ENCODE data around the gene IQGAP2.

IQGAP2 gene

GRCh38 chr5:76487821-76488220, 84.7 kb downstream of the IQGAP2 start:
- Histone ChIP-seq H3K4me1 (ENCODE audit: control insufficient read depth, low read length) (no peaks in the 10 kb centered on the region), H3K79me2 (ENCODE audit: control insufficient read depth, low read length) (peaks cover 10% of the 10 kb centered on the region)

GRCh38 chr5:76488969-76489368, 85.9 kb downstream of the IQGAP2 start:
- no peaks in the 10 kb centered on the region for H3F3A ChIP-seq (ENCODE audit: control insufficient read depth, insufficient read depth)
- H3K9me3 ChIP-seq (ENCODE audit: control insufficient read depth, insufficient read depth, low read length) = no peaks in the 10 kb centered on the region
- H3K4me2 ChIP-seq (ENCODE audit: low read length) = no peak overlapping the region
- peaks cover 10% of the 10 kb centered on the region for H3K79me2 ChIP-seq (ENCODE audit: control insufficient read depth, low read length)
- no peaks in the 10 kb centered on the region for H3K4me1 ChIP-seq (ENCODE audit: control insufficient read depth, low read length)
- H3K9me2 ChIP-seq (replicated peaks; ENCODE audit: control insufficient read depth, low read length) = no peaks in the 10 kb centered on the region
- no peaks in the 10 kb centered on the region for H3K36me3 ChIP-seq (ENCODE audit: control insufficient read depth, low read length)
- H3K27ac ChIP-seq (ENCODE audit: low read depth, low read length) = no peak overlapping the region
- no peaks in the 10 kb centered on the region for H4K20me1 ChIP-seq (ENCODE audit: control insufficient read depth, insufficient read depth, low read depth, low read length)
- TF ChIP-seq EZH2phosphoT487 (IDR thresholded peaks at IDR 0.05; ENCODE audit: borderline replicate concordance, low read length) = no peak
- TF ChIP-seq CTCF (IDR thresholded peaks at IDR 0.05; ENCODE audit: low read depth, low read length, poor library complexity, severe bottlenecking) = no peak
- H3K4me3 ChIP-seq (ENCODE audit: low read length) = no peak overlapping the region
- no peaks in the 10 kb centered on the region for H3K27me3 ChIP-seq (ENCODE audit: control insufficient read depth, low read length)

More at GRCh38 chr5:76487821-76488220, 84.7 kb downstream of the IQGAP2 start:
- Histone ChIP-seq H3K9me3 (ENCODE audit: control insufficient read depth, insufficient read depth, low read length) (no peaks in the 10 kb centered on the region), H3K27me3 (ENCODE audit: control insufficient read depth, low read length) (no peaks in the 10 kb centered on the region), H4K20me1 (ENCODE audit: control insufficient read depth, insufficient read depth, low read depth, low read length) (no peaks in the 10 kb centered on the region), H3F3A (ENCODE audit: control insufficient read depth, insufficient read depth) (no peaks in the 10 kb centered on the region), H3K4me2 (ENCODE audit: low read length) (no peak overlapping the region), H3K27ac (ENCODE audit: low read depth, low read length) (no peak overlapping the region), H3K9me2 (replicated peaks; ENCODE audit: control insufficient read depth, low read length) (no peaks in the 10 kb centered on the region), H3K36me3 (ENCODE audit: control insufficient read depth, low read length) (no peaks in the 10 kb centered on the region), H3K4me3 (ENCODE audit: low read length) (no peak overlapping the region)
- no peak for TF ChIP-seq CTCF (IDR thresholded peaks at IDR 0.05; ENCODE audit: low read depth, low read length, poor library complexity, severe bottlenecking)
- no peak for TF ChIP-seq EZH2phosphoT487 (IDR thresholded peaks at IDR 0.05; ENCODE audit: borderline replicate concordance, low read length)

- no peaks in the 10 kb centered on the region for H3K9me2 ChIP-seq (replicated peaks; ENCODE audit: control insufficient read depth, low read length)
- no peak for TF ChIP-seq CTCF (IDR thresholded peaks at IDR 0.05; ENCODE audit: low read depth, low read length, poor library complexity, severe bottlenecking)
- TF ChIP-seq EZH2phosphoT487 (IDR thresholded peaks at IDR 0.05; ENCODE audit: borderline replicate concordance, low read length) = no peak
- H3K27ac ChIP-seq (ENCODE audit: low read depth, low read length) = no peak overlapping the region
- H3K4me2 ChIP-seq (ENCODE audit: low read length) = no peak overlapping the region
- H3F3A ChIP-seq (ENCODE audit: control insufficient read depth, insufficient read depth) = no peaks in the 10 kb centered on the region
- peaks cover 10% of the 10 kb centered on the region for H3K79me2 ChIP-seq (ENCODE audit: control insufficient read depth, low read length)
- H3K4me3 ChIP-seq (ENCODE audit: low read length) = no peak overlapping the region
- no peaks in the 10 kb centered on the region for H3K9me3 ChIP-seq (ENCODE audit: control insufficient read depth, insufficient read depth, low read length)
- no peaks in the 10 kb centered on the region for H3K27me3 ChIP-seq (ENCODE audit: control insufficient read depth, low read length)
- no peaks in the 10 kb centered on the region for H4K20me1 ChIP-seq (ENCODE audit: control insufficient read depth, insufficient read depth, low read depth, low read length)
- no peaks in the 10 kb centered on the region for H3K4me1 ChIP-seq (ENCODE audit: control insufficient read depth, low read length)
- no peaks in the 10 kb centered on the region for H3K36me3 ChIP-seq (ENCODE audit: control insufficient read depth, low read length)
These were observed 87.0 kb downstream of the IQGAP2 start for GRCh38 chr5:76489877-76490688.

Data from DOHH2 (cell line).